PC-3 (cell line): Measurements from ENCODE around the gene TMED8. TPM values are rescaled to one million over a fixed set of nuclear protein-coding genes. Genes with fewer than 3 reads are reported as not detected.

Experiments used
- ATAC-seq: fragments of 200-7000 bp; cut with Tn5 transposase; 2 replicates; pipeline ENCODE4 v1.9.1; 2020; ENCODE audit warnings: mild to moderate bottlenecking, moderate library complexity
- BruUV-seq: library from RNA; stranded (reverse); fragments of 400-500 nt; replicated peaks from 2 replicates; lab custom pipeline; 2021; lab: Mats Ljungman, UMichigan
- CTCF ChIA-PET: fragments of 300-600 bp; sonication (Branson Sonifier 250); formaldehyde crosslinking; loops from one replicate; lab custom pipeline; 2022; ENCODE audit warnings: antibody characterized with exemption; lab: Charles Lee
- POLR2A ChIA-PET: fragments of 300-600 bp; sonication (Branson Sonifier 250); formaldehyde crosslinking; loops from one replicate; lab custom pipeline; 2022; ENCODE audit warnings: antibody characterized with exemption; ENCODE audit not compliant: unreplicated experiment; lab: Charles Lee
- DNase-seq: peaks from one replicate; pipeline ENCODE4 v3.0.0-alpha.2; 2015
- H2AFZ ChIP-seq: fragments of 300-600 bp; sonication (generic); 2 replicates; pipeline ENCODE4 v1.6.0; 2016; ENCODE audit warnings: antibody characterized with exemption, low read length
- H3F3A ChIP-seq: fragments of 300-600 bp; sonication (generic); one replicate; pipeline ENCODE4 v1.6.0; 2017; ENCODE audit warnings: antibody characterized with exemption, low read length, control low read depth, mild to moderate bottlenecking; ENCODE audit not compliant: unreplicated experiment
- H3K27ac ChIP-seq: fragments of 300-600 bp; sonication (generic); 2 replicates; pipeline ENCODE4 v1.5.1; 2016; ENCODE audit warnings: mild to moderate bottlenecking, low read length
- H3K27me3 ChIP-seq: fragments of 300-600 bp; sonication (generic); 2 replicates; pipeline ENCODE4 v1.6.1; 2016; ENCODE audit warnings: low read length, mixed read lengths
- H3K36me3 ChIP-seq: fragments of 300-600 bp; sonication (generic); 2 replicates; pipeline ENCODE4 v1.6.1; 2016; ENCODE audit warnings: low read depth, mixed run types, low read length, mixed read lengths
- H3K4me1 ChIP-seq: fragments of 300-600 bp; sonication (generic); 2 replicates; pipeline ENCODE4 v1.5.1; 2016; ENCODE audit warnings: low read length; ENCODE audit not compliant: insufficient read depth
- H3K4me2 ChIP-seq: fragments of 300-600 bp; sonication (generic); 2 replicates; pipeline ENCODE4 v1.6.0; 2016; ENCODE audit warnings: low read length
- H3K4me3 ChIP-seq: fragments of 300-600 bp; sonication (generic); 2 replicates; pipeline ENCODE4 v1.5.1; 2016; ENCODE audit warnings: mild to moderate bottlenecking, low read length, mixed read lengths
- H3K79me2 ChIP-seq: fragments of 300-600 bp; sonication (generic); 2 replicates; pipeline ENCODE4 v1.6.1; 2017; ENCODE audit warnings: low read length, mixed read lengths
- H3K9ac ChIP-seq: fragments of 300-600 bp; sonication (generic); 2 replicates; pipeline ENCODE4 v1.6.0; 2016; ENCODE audit warnings: mild to moderate bottlenecking, low read length
- H3K9me2 ChIP-seq: fragments of 300-600 bp; sonication (generic); replicated peaks from 2 replicates; pipeline ENCODE4 v1.6.1; 2016; ENCODE audit warnings: mixed run types, low read length, mixed read lengths
- H3K9me3 ChIP-seq: fragments of 300-600 bp; sonication (generic); 2 replicates; pipeline ENCODE4 v1.6.1; 2016; ENCODE audit warnings: low read length, mixed read lengths
- H4K20me1 ChIP-seq: fragments of 300-600 bp; sonication (generic); 2 replicates; pipeline ENCODE4 v1.6.1; 2016; ENCODE audit warnings: low read length, mixed read lengths
- EZH2 ChIP-seq: fragments of 300-600 bp; sonication (generic); IDR thresholded peaks from one replicate; pipeline ENCODE4 v1.6.1; 2017; ENCODE audit warnings: antibody characterized with exemption, mild to moderate bottlenecking, low read length; ENCODE audit not compliant: unreplicated experiment
- EZH2phosphoT487 ChIP-seq: fragments of 300-600 bp; sonication (generic); IDR thresholded peaks from 2 replicates; pipeline ENCODE4 v1.6.1; 2018; ENCODE audit warnings: mild to moderate bottlenecking, antibody characterized with exemption, low read length, borderline replicate concordance
- intact Hi-C: fragments of 100-400 bp; cut with micrococcal nuclease; formaldehyde crosslinking; loops from 2 replicates; pipeline ENCODE4 v1.9.0; 2023
- total RNA-seq: library from RNA; depleted of rRNA; stranded (reverse); fragments of >200 nt; gene quantifications from 2 replicates; pipeline ENCODE4 v1.2.3, GENCODE V29; 2014; rRNA removed
- TF ChIP-seq, protein P1 (sequence below): fragments of 300-600 bp; sonication (generic); conservative IDR thresholded peaks from 2 replicates; pipeline ENCODE4 v1.5.1; 2017; ENCODE audit warnings: antibody characterized with exemption, low read depth, mild to moderate bottlenecking, low read length

The TMED8 gene
- total RNA-seq, 1 experiment from 2014 or later, result 16.8 TPM

DNA sequence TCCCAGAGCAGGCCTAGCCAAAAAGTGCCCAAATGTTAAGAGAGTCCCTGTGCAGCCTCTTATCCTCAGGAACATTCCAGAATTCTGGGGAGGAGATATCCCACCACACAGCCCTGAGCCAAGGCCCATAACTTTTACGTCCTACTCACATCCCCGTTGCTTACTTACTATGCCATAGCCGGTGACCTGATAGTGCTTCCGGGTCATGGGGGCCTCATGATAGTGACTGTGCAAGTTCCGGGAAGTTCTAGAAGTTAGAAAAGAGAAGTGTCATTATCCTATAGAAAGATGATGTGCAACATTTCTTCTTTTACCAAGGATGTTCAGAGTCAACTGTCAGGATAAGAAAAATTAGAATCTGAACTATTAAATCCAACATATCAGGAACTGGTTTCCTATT lies 90.3 kb downstream of the TMED8 start:
- no peak overlapping the region for H3K27ac ChIP-seq
- ATAC-seq (no peak), DNase-seq (no peak)
- intact Hi-C loops, result no loop called here
- no peaks in the 10 kb centered on the region for H3K9me3 ChIP-seq
- ChIA-PET CTCF (no interaction called here), POLR2A (no interaction called here)
- no peaks in the 10 kb centered on the region for H4K20me1 ChIP-seq
- H3K36me3 ChIP-seq, result peaks cover 54% of the 10 kb centered on the region
- no peaks in the 10 kb centered on the region for H3K9me2 ChIP-seq
- H3K4me1 ChIP-seq, result no peaks in the 10 kb centered on the region
- no TSS peak for BruUV-seq
- TF ChIP-seq, protein P1, sequence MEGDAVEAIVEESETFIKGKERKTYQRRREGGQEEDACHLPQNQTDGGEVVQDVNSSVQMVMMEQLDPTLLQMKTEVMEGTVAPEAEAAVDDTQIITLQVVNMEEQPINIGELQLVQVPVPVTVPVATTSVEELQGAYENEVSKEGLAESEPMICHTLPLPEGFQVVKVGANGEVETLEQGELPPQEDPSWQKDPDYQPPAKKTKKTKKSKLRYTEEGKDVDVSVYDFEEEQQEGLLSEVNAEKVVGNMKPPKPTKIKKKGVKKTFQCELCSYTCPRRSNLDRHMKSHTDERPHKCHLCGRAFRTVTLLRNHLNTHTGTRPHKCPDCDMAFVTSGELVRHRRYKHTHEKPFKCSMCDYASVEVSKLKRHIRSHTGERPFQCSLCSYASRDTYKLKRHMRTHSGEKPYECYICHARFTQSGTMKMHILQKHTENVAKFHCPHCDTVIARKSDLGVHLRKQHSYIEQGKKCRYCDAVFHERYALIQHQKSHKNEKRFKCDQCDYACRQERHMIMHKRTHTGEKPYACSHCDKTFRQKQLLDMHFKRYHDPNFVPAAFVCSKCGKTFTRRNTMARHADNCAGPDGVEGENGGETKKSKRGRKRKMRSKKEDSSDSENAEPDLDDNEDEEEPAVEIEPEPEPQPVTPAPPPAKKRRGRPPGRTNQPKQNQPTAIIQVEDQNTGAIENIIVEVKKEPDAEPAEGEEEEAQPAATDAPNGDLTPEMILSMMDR, result no peak
- no peak for TF ChIP-seq EZH2phosphoT487
- TF ChIP-seq EZH2, result no peak
- no peaks in the 10 kb centered on the region for H3K79me2 ChIP-seq
- H3F3A ChIP-seq, result no peaks in the 10 kb centered on the region
- no peak overlapping the region for H2AFZ ChIP-seq
- no peak overlapping the region for H3K4me3 ChIP-seq
- H3K27me3 ChIP-seq, result no peaks in the 10 kb centered on the region
- H3K9ac ChIP-seq, result no peak overlapping the region
- H3K4me2 ChIP-seq, result no peak overlapping the region

Other genes with a start within 250 kb of the TMED8 start
- gene ZDHHC22, start 235.3 kb downstream of the TMED8 start, total RNA-seq, result 0.15 and 0.81 TPM in 2 replicates
- 4.0 and 5.4 TPM in 2 replicates for gene TMEM63C, start 195.3 kb downstream of the TMED8 start, total RNA-seq
- gene NGB, start 105.9 kb downstream of the TMED8 start, total RNA-seq, result not detected in 2 replicates
- gene POMT2, start 56.2 kb downstream of the TMED8 start, total RNA-seq, result 57.6 and 67.6 TPM in 2 replicates
- 49.9 and 57.4 TPM in 2 replicates for gene GSTZ1, start 56.1 kb downstream of the TMED8 start, total RNA-seq
- gene SAMD15, start 285 bp upstream of the TMED8 start, total RNA-seq, result 1.2 and 6.2 TPM in 2 replicates
- 0.33 and 0.46 TPM in 2 replicates for gene NOXRED1, start 46.4 kb upstream of the TMED8 start, total RNA-seq
- 20.1 and 20.2 TPM in 2 replicates for gene VIPAS39, start 80.5 kb upstream of the TMED8 start, total RNA-seq
- gene AHSA1, start 81.0 kb upstream of the TMED8 start, total RNA-seq, result 215 and 217 TPM in 2 replicates
- 0.95 TPM in 1 of 2 replicates, not detected in the other for gene ISM2, start 121.7 kb upstream of the TMED8 start, total RNA-seq
- 25.6 and 27.6 TPM in 2 replicates for gene SPTLC2, start 239.5 kb upstream of the TMED8 start, total RNA-seq